Stimulated activated CD8-positive, alpha-beta memory T cell treated with anti-CD3 and anti-CD28 coated beads, Interleukin-2, amount 100 ng/mL, for 1 hour (primary cell): ENCODE results near the gene ADGRG6.
"Not testable (repeated sequence)": the region's sequence is repeated elsewhere in the genome, so short reads cannot be mapped to it uniquely, and the experiment has no call there.

Source experiments
- DNase-seq, 2 donors: peaks; one replicate each; pipeline ENCODE4 v3.0.0-alpha.2; 2020; ENCODE audit warnings: low read depth in 2 of 2

ADGRG6 gene

DNA sequence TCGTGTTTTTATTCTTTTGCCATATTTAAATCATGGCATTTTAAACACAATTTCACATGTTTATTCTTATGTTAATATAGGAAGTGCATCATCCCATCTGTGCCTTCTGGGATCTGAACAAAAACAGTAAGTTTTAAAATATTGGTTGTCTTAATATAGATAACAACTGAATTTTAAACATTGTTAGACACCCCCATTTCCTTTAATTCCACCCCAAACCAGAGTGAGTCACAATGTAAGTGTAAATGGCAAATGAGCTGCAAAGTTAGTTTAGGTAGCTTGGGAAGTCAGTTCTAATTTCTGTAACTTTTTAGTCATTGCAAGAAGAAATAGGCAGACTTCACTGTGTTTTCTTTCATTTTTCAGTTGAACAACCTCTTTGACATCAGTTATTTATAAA lies 108.0 kb downstream of the ADGRG6 start:
- no peak for DNase-seq

- no peak for DNase-seq
Observed at GRCh38 chr6:142411145-142411544, 109.3 kb downstream of the ADGRG6 start.

GRCh38 chr6:142412241-142412640 lies 110.4 kb downstream of the ADGRG6 start:
- no peak for DNase-seq

- no peak for DNase-seq
Observed at GRCh38 chr6:142412658-142413057, 110.9 kb downstream of the ADGRG6 start.

- DNase-seq: no peak
Observed at GRCh38 chr6:142413111-142413510, 111.3 kb downstream of the ADGRG6 start.

- no peak for DNase-seq
Observed at GRCh38 chr6:142414462-142415250, 112.8 kb downstream of the ADGRG6 start.

DNA sequence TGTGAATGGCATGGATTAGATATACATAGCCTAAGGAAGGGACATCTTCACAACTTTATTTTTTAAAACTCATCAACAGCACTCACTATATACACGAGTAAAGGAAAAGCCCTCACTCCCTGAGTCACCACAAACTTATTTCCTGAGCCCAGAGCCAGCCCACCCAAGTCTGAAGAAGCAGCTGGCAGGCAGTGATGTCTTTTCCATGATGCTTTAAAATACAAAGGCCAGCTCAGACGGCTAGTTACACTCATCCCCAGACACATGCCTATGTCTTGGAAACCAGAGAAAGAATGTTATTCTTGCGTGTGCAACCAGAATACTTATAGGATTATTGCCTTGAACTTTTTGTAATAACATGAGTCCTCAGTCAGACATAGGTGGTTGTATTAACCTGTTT lies 114.4 kb downstream of the ADGRG6 start:
- no peak for DNase-seq

DNA sequence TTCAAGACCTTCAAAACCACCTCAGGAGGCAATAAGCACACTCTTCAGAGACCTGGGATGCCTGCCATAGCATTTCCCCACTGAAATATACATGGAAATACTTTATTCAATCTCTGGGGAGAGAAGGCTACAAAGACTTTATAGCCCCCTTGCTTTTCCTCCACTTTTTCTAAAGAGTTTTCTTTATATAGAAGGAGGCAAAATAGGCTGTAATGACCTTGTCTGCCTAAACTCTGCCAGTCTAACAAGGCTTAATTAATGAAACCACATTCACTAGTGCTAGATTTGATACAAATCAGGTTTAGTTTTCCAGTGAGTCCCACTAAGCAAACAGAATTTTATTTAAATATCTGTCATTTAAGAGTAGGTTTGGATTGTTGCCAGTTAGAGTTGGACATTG lies 114.9 kb downstream of the ADGRG6 start:
- no peak for DNase-seq

DNA sequence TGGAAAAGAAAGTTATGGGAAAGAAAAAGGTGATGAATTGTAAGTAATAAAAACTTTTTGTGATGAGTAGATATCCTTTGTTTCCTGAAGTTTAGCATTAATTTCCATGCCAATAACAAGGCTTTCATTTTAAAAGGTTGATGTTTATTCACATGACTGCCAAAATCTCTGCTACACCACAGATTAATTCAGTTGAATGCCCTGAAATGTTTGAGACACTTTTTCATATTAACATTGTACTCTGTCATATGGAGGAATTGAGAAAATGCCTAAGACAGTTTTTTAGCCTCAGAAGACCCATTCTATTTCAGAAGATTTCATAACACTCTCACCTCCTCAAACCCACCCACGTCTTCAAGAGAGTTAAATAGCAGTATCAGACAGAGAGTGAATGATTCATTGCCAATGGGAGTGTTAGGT lies 115.5 kb downstream of the ADGRG6 start:
- DNase-seq: no peak

DNA sequence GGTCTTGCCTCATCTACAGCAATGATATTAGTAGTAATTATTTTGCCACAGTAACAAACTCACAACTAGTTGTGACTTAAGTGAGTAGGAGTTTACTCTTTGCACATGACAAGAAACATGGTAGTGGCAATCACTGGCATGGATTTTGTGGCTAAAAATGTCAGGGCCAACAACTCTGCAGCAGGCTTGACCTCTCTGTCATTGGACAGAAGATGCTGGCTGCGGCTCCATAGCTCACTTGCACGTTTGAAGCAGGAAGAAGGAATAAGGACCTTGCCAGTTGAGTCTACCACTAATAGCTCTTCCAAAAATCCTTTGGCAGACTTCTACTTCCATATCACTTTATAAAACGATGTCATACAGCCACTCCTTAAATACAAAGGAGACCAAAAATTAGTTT lies 117.3 kb downstream of the ADGRG6 start:
- no peak for DNase-seq

- no peak for DNase-seq
Observed at GRCh38 chr6:142420802-142421201, 119.0 kb downstream of the ADGRG6 start.

DNA sequence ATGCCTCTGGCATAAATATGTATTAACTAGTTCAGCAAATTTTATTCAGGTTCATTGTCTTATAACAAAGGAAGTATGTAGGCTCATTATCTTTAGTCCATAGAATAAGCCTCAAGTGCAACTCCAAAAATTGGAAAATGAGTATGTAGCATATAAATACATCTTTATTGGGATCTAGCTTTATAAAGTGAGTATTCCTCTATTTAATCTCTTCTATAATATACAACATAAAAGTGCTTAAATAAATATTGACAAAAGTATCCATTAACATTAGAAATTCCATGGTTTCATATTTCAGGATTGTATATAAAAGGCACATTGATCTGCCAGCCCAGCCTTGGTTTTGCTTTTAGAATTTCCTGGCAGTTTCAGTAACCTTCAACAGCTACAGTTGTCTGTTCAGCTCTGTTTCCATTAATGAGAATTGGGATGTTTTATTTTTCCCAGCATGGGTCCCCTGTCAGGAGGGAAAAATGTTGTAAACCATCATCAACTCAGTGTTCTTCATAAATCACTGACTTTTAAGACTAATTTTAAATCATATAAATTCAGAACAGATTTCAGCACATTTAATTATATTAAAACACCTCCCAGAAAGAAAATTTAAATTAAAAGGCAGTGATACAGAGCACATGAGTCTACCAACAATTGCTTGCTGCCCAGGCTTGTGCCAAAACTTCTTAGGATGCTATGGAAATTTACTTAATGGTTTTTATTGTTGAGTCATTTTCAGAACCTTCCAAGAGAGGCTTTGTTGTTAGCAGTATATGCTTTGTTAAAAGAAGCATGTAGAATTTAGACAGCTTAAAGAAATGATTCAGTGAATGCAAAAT lies 119.7 kb downstream of the ADGRG6 start:
- DNase-seq: no peak

DNA sequence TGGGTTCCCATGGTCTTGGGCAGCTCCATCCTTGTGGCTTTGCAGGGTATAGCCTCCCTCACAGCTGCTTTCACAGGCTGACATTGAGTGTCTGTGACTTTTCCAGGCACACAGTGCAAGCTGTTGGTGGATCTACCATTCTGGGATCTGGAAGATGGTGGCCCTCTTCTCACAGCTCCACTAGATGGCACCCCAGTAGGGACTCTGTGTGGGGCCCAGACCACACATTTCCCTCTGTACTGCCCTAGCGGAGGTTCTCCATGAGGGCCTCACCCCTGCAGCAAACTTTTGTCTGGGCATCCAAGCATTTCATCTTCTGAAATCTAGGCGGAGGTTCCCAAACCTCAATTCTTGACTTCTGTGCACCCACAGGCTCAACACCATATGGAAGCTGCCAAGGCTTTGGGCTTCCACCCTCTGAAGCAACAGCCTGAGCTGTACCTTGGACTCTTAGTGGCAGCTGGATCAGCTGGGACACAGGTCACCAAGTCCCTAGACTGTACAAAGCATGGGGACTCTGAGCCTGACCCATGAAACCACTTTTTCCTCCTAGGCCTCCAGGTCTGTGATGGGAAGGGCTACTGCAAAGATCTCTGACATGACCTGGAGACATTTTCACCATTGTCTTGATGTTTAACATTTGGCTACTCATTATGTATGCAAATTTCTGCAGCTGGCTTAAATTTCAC lies 124.8 kb downstream of the ADGRG6 start:
- not testable (repeated sequence) for DNase-seq

GRCh38 chr6:142428468-142428867 lies 126.7 kb downstream of the ADGRG6 start:
- DNase-seq: not testable (repeated sequence)

- DNase-seq: no peak
Observed at GRCh38 chr6:142429195-142429594, 127.4 kb downstream of the ADGRG6 start.

DNA sequence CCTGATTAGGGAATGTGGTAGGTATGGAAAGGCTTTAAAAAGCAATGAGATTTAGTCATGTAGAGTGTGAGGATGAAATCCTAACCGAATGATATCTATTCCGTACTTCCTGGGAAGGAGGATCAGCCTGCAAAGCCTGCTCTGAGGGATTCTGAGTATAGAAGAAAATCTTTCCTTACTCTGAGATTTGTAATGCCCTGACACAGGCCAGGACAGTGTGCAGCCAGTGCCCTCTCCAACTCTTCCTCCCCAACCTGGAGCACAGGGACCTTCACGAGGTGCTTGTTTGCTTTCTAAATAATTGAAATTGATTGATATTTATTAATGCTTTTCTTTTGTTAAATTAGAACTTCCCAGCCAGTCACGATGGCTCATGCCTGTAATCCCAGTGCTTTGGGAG lies 131.6 kb downstream of the ADGRG6 start:
- no peak for DNase-seq

DNA sequence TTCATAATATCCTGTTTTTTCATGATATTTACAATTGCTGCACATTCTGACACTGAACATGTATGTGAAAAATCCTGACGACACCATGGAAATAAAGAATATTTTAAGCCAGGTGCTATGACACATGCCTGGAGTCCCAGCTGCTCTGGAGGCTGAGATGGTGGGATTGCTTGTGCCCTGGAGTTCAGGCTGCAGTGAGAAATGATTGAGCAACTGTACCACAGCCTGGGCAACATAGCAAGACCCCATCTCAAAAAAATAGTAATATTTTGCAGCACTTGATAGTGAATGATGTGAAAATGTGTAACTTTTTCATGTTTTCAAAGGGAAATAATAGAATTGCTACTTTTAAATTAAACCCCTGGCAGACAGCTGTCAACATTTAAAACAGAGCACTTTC lies 137.1 kb downstream of the ADGRG6 start:
- DNase-seq: no peak

DNA sequence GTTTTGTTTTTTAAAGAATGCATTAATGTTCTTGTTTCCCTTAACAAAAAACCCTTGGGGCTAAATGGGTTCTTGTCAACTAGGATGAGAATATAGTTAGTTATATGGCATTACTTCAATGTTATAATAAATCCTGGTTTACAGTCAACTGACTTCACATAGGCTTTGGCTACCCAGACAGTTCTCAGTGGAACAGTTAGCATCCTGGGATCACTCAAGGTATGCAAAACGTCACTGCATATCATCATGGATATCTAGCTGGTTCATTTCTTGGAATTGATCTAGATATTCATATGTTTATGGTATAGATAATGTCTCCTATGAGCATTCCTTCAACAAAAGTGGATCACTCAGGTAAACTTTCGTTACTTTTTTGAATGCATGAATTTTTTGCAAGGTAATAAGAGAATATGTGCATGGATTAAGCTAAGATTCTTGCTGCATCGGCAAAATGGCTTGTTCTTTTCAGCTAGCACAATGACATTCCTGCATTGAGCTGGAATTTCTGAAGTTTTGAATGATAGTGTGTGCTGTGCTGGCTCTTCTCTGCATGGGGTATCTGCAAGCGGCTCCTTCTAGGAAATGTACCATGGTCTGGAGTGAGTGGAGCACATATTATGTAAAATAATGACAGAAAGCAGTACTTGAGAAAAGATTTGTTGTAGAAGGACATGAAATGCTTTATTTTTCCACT lies 138.9 kb downstream of the ADGRG6 start:
- no peak for DNase-seq

DNA sequence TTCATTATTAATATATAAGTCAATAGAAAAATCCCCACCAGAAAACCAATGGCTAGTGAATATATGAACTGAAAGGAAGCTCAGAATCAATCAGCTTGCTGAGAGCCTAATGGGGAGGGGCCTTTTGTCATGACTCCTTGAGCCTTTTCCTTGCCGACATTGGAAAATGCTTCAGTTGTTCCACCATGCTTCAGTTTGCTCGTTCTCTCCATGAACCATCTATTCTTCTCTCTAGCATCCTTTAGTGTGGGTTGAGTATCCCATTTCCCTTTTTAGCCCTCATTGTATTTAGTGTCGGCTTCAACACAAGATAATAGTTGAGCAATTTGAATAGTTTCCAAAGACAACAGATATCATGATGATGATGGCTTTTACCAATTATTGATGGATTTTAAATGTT lies 139.9 kb downstream of the ADGRG6 start:
- no peak for DNase-seq

DNA sequence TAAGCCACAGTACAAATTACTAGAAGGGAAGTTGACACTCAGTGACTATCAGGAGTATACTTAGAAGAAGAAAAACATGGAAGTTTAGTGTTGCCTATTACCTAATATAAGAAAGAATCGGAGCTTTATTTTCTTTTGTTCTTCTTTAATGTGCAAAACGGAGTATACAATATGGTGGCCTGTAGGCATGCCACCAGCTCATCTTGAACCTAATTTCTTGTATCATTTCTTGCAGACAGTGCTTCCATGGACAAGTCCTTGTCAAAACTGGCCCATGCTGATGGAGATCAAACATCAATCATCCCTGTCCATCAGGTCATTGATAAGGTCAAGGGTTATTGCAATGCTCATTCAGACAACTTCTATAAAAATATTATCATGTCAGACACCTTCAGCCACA lies 141.3 kb downstream of the ADGRG6 start:
- no peak for DNase-seq

DNA sequence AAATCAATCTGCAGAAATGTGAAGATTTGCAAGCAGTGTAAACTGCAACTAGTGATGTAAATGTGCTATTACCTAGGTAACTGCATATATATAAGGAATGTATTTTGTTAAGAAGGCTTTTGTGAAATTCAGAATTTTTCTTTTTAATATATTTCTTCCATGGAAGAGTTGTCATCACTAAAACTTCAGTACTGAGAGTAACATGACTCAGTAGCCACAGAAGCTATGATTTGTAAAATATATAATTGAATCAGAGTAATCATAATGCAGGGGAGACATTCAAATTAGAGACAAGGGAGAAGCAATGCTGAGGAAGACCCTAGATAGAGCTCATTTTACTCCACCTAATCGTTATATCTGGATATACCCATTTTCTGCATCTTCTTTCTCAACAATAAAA lies 141.7 kb downstream of the ADGRG6 start:
- no peak for DNase-seq

DNA sequence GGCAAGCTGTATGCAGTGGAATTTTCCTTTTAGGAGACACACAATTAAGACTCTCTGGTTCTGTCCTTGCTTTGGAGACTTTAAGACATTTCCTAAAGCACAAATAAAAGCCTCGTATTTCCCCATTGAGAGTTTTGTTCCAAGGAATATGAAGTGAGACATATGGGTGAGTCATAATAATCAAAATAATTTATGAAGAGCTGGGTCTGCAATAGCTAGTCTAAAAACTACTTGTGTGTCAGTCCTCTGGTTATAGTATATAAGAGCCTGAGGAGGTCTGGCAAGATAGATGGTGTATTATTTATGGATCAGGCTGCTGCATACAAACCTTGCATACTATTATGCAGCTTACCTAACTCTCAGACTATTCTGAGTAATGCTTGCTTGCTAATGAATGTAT lies 142.6 kb downstream of the ADGRG6 start:
- DNase-seq: no peak
